Activated B cell treated with CpG ODN at 0.5 μM for 24 hours (primary cell): ENCODE data around the gene FRRS1. TPM values are rescaled to one million over a fixed set of nuclear protein-coding genes. Genes with fewer than 3 reads are reported as not detected.

Experiments
- ATAC-seq: fragments of 200-7000 bp; cut with Tn5 transposase; one replicate; pipeline ENCODE4 v1.10.0; 2021; ENCODE audit warnings: low read depth, mild to moderate bottlenecking, moderate library complexity
- CTCF ChIA-PET: fragments of 350-600 bp; sonication (Branson Sonifier 250); formaldehyde crosslinking; loops from one replicate; lab custom pipeline; 2021; ENCODE audit warnings: antibody characterized with exemption; lab: Charles Lee
- POLR2A ChIA-PET: fragments of 350-600 bp; sonication (Branson Sonifier 250); formaldehyde crosslinking; loops from one replicate; lab custom pipeline; 2021; ENCODE audit warnings: antibody characterized with exemption; lab: Charles Lee
- DNase-seq: peaks from one replicate; pipeline ENCODE4 v3.0.0; 2022
- H3K27ac Mint-ChIP-seq: one replicate; pipeline ENCODE4 v1.8.0; 2020; ENCODE audit warnings: mixed read lengths
- H3K27me3 Mint-ChIP-seq: one replicate; pipeline ENCODE4 v1.8.0; 2021; ENCODE audit warnings: mixed read lengths
- H3K36me3 Mint-ChIP-seq: one replicate; pipeline ENCODE4 v1.8.0; 2021; ENCODE audit warnings: low read depth, mixed read lengths
- H3K4me1 Mint-ChIP-seq: one replicate; pipeline ENCODE4 v1.8.0; 2021; ENCODE audit warnings: mixed read lengths
- H3K4me3 Mint-ChIP-seq: one replicate; pipeline ENCODE4 v1.8.0; 2020; ENCODE audit warnings: mild to moderate bottlenecking, mixed read lengths
- H3K9me3 Mint-ChIP-seq: one replicate; pipeline ENCODE4 v1.8.0; 2020; ENCODE audit warnings: mixed read lengths
- intact Hi-C: fragments of 100-400 bp; cut with micrococcal nuclease; formaldehyde crosslinking; loops from one replicate; pipeline ENCODE4 v1.15.1; 2024
- total RNA-seq: library from RNA; stranded (reverse); gene quantifications from 2 replicates; pipeline ENCODE4 v1.2.3, GENCODE V29; 2022
- TF ChIP-seq, protein P1 (sequence below): fragments of 200-600 bp; IDR thresholded peaks from one replicate; pipeline ENCODE4 v1.8.0; 2022; ENCODE audit warnings: antibody characterized with exemption, mild to moderate bottlenecking

FRRS1 gene
- total RNA-seq, 1 donor from 2014 or later: 1.1 TPM

DNA sequence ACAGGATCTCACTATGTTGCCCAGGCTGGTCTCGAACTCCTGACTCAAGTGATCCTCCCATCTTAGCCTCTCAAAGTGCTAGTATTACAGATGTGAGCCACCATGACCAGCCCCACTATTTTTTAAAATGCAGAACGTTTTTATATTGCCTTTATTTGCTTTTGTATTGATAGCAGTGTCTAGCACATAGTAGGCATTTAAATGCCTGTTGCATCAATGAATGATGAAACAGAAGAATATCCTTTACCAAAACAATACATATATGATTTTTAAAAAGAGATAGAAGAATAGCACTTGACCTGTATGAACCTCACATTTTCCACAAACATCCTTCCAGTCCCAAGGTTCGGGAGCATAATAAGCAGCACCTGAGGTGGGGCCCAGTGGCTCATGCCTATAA, 16.5 kb upstream of the FRRS1 start:
- peaks cover 37% of the 10 kb centered on the region for H3K4me1 Mint-ChIP-seq
- POLR2A ChIA-PET: no interaction called here
- no peaks in the 10 kb centered on the region for H3K9me3 Mint-ChIP-seq
- intact Hi-C loops: no loop called here
- CTCF ChIA-PET: no interaction called here
- H3K36me3 Mint-ChIP-seq: no peaks in the 10 kb centered on the region
- DNase-seq (no peak), ATAC-seq (no peak)
- H3K27me3 Mint-ChIP-seq: peaks cover 20% of the 10 kb centered on the region
- H3K27ac Mint-ChIP-seq: no peak overlapping the region
- TF ChIP-seq, protein P1, sequence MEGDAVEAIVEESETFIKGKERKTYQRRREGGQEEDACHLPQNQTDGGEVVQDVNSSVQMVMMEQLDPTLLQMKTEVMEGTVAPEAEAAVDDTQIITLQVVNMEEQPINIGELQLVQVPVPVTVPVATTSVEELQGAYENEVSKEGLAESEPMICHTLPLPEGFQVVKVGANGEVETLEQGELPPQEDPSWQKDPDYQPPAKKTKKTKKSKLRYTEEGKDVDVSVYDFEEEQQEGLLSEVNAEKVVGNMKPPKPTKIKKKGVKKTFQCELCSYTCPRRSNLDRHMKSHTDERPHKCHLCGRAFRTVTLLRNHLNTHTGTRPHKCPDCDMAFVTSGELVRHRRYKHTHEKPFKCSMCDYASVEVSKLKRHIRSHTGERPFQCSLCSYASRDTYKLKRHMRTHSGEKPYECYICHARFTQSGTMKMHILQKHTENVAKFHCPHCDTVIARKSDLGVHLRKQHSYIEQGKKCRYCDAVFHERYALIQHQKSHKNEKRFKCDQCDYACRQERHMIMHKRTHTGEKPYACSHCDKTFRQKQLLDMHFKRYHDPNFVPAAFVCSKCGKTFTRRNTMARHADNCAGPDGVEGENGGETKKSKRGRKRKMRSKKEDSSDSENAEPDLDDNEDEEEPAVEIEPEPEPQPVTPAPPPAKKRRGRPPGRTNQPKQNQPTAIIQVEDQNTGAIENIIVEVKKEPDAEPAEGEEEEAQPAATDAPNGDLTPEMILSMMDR: no peak
- no peak overlapping the region for H3K4me3 Mint-ChIP-seq

DNA sequence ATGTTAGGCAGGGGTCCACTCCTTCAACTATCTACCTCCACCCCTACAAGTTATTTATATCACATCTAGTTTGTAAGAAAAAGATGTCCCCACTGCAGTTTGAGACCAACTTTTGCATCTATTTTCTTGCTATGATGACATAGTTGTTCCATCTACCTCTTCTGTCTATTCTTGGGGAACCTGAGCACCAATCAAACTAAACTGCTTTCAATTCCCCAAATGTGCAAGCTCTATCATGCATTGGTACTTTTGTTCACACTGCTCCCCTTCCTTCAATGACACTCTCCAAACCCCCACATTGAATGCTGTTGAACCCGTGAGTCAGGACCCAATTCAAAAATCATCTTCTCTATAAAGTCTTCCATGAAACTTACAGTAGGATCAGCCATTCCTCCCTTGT, 16.0 kb upstream of the FRRS1 start:
- no peak for ATAC-seq
- CTCF ChIA-PET: no interaction called here
- Mint-ChIP-seq H3K4me3 (no peak overlapping the region), H3K4me1 (peaks cover 35% of the 10 kb centered on the region), H3K27me3 (peaks cover 17% of the 10 kb centered on the region), H3K9me3 (no peaks in the 10 kb centered on the region), H3K36me3 (no peaks in the 10 kb centered on the region), H3K27ac (no peak overlapping the region)
- TF ChIP-seq, protein P1: no peak
- DNase-seq: no peak
- POLR2A ChIA-PET: no interaction called here
- intact Hi-C loops: no loop called here

DNA sequence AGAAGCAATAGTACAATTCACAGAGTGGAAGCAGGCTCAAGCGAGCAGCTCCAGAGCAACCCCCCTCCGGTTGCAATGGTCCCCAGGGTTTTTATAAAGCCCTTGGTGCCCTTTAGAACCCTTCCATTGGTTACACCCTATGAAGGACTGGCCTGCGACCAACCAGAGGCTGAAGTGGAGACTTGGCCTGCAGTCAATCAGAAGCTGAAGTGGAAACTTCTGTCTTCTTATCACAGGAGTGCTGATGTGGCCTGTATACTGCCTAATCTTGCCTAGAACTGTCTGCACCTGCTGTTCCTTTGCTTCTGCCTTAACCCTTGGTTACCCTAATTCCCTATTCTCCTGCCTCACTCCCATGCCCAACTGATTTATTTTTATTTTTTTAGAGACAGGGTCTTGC, 15.4 kb upstream of the FRRS1 start:
- ChIA-PET CTCF (no interaction called here), POLR2A (no interaction called here)
- no peak overlapping the region for H3K27ac Mint-ChIP-seq
- peaks cover 30% of the 10 kb centered on the region for H3K4me1 Mint-ChIP-seq
- H3K27me3 Mint-ChIP-seq: peaks cover 17% of the 10 kb centered on the region
- H3K9me3 Mint-ChIP-seq: no peaks in the 10 kb centered on the region
- TF ChIP-seq, protein P1: no peak
- intact Hi-C loops: no loop called here
- H3K36me3 Mint-ChIP-seq: no peaks in the 10 kb centered on the region
- no peak overlapping the region for H3K4me3 Mint-ChIP-seq
- no peak for ATAC-seq
- no peak for DNase-seq

DNA sequence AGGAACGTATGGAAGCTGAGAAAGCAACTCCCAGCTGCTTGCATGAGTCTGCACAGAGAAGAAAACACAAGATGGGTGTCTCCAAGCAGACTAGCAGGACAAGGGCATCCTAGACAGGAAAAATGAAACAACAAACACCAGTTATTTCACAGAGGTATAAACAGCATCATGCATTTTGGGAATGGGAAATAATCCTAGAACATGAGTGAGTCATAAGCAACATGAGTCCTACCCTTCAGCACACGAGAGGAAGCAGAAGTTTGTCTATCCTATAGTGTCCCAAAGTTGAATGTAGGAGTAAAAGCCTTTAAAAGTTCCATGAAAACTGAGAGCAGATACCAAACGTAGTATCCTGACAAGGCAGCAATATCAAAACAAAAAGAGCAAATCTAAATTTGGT, 11.3 kb upstream of the FRRS1 start:
- no peaks in the 10 kb centered on the region for H3K9me3 Mint-ChIP-seq
- intact Hi-C loops: no loop called here
- TF ChIP-seq, protein P1: no peak
- H3K27me3 Mint-ChIP-seq: peaks cover 14% of the 10 kb centered on the region
- CTCF ChIA-PET: no interaction called here
- H3K27ac Mint-ChIP-seq: no peak overlapping the region
- DNase-seq: no peak
- ATAC-seq: no peak
- POLR2A ChIA-PET: no interaction called here
- H3K36me3 Mint-ChIP-seq: no peaks in the 10 kb centered on the region
- H3K4me1 Mint-ChIP-seq: peaks cover 9% of the 10 kb centered on the region
- H3K4me3 Mint-ChIP-seq: no peak overlapping the region

DNA sequence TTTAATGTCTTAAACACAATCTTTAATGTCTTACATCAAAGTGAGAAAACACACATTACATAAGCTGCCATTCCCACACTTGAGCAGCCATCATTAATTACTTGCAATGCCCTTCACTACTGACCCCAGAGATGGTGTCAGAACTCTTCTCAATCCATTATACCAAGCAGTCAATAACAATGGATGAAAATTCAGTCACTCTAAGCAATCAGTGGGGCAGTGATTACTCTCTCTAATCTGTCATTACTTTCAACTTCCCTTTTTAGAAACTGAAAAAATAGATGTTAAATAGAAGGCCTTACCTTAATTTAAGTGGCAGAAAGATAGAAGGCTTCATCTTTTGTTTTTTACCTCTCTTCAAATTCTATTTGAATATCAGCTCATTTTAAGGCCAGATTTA, 9.7 kb upstream of the FRRS1 start:
- intact Hi-C loops: no loop called here

More for the DNA sequence above, 9.7 kb upstream of the FRRS1 start:
- Mint-ChIP-seq H3K27ac (no peak overlapping the region), H3K36me3 (no peaks in the 10 kb centered on the region), H3K27me3 (peaks cover 9% of the 10 kb centered on the region), H3K4me1 (peaks cover 4% of the 10 kb centered on the region), H3K4me3 (no peak overlapping the region), H3K9me3 (no peaks in the 10 kb centered on the region)
- no peak for ATAC-seq
- POLR2A ChIA-PET: no interaction called here
- CTCF ChIA-PET: no interaction called here
- DNase-seq: no peak
- TF ChIP-seq, protein P1: no peak
